Heart left ventricle (tissue), 16 donors: ENCODE results near the gene TTN. TPM values are rescaled to one million over a fixed set of nuclear protein-coding genes. Genes with fewer than 3 reads are reported as not detected.

ENCODE experiments used
- ATAC-seq, 4 donors: fragments of 200-7000 bp; cut with Tn5 transposase; one replicate each; pipeline ENCODE4 v1.9.1; 2020 to 2022; ENCODE audit warnings: moderate library complexity in 4 of 4, mild to moderate bottlenecking in 3 of 4, moderate number of reproducible peaks in 1 of 4
- DNase-seq, 5 donors: peaks; one replicate each; pipeline ENCODE4 v3.0.0-alpha.2; 2020
- H3K27ac ChIP-seq, 12 donors: fragments of 200-600 bp; sonication (generic) in 4 of 12; one replicate each; pipeline versions ENCODE4 v1.5.0 to v1.8.0; 2016 to 2022; ENCODE audit warnings: mild to moderate bottlenecking in 2 of 12
- H3K27me3 ChIP-seq, 9 donors: fragments of 200-600 bp; sonication (generic) in 2 of 9; one replicate each; pipeline versions ENCODE4 v1.5.1 to v1.8.0; 2016 to 2022; ENCODE audit warnings: mild to moderate bottlenecking in 3 of 9
- H3K36me3 ChIP-seq, 9 donors: fragments of 200-600 bp; sonication (generic) in 2 of 9; one replicate each; pipeline versions ENCODE4 v1.5.0 to v1.8.0; 2018 to 2022; ENCODE audit warnings: mild to moderate bottlenecking in 2 of 9
- H3K4me1 ChIP-seq, 12 donors: fragments of 200-600 bp; sonication (generic) in 4 of 12; one replicate each; pipeline versions ENCODE4 v1.5.0 to v1.8.0; 2016 to 2022; ENCODE audit warnings: mild to moderate bottlenecking in 3 of 12
- H3K4me3 ChIP-seq, 12 donors: fragments of 200-600 bp; sonication (generic) in 4 of 12; one replicate each; pipeline versions ENCODE4 v1.5.0 to v1.8.0; 2017 to 2022; ENCODE audit warnings: mild to moderate bottlenecking in 9 of 12, moderate library complexity in 4 of 12
- H3K9me3 ChIP-seq, 12 donors: fragments of 200-600 bp; sonication (generic) in 4 of 12; one replicate each; pipeline versions ENCODE4 v1.5.0 to v1.8.0; 2016 to 2022; ENCODE audit warnings: mild to moderate bottlenecking in 1 of 12
- POLR2A ChIP-seq, 2 donors: fragments of 450-650 bp; IDR thresholded peaks; one replicate each; pipeline ENCODE4 v1.6.1; 2017; ENCODE audit warnings: antibody characterized with exemption in 2 of 2, mild to moderate bottlenecking in 2 of 2, moderate library complexity in 2 of 2
- WGBS, 4 donors: extraction: QIAGEN DNeasy Blood & Tissue Kit in 2 of 4; methylation state at CpG; one replicate each; pipeline versions ENCODE4 v1.1.5 to v1.1.7; 2013 to 2018; 5-methylcytosine and 5-hydroxymethylcytosine counted together
- intact Hi-C, 10 donors: fragments of 100-400 bp; cut with DNase I; formaldehyde crosslinking; loops; one replicate each; pipeline versions ENCODE4 v1.11.1 to v1.14.2; 2022
- polyA plus RNA-seq, 2 donors: library from polyadenylated mRNA; stranded (reverse); fragments of 200-250 nt; gene quantifications; one replicate each; pipeline ENCODE4 v1.2.3, GENCODE V29; 2013
- total RNA-seq, 9 donors: library from RNA; depleted of rRNA in 2 of 9; stranded (reverse); fragments of >200 nt in 2 of 9; fragmentation: NEBNext Ultra II Directional in 3 of 9; extraction: Animal tissue kit (Norgen Biotek cat#: 25700) in 3 of 9; gene quantifications; one replicate each; pipeline versions ENCODE4 v1.1.0 to v1.2.4, GENCODE V29; 2016 to 2023
- TF ChIP-seq, protein P1 (sequence below), 12 donors: fragments of 200-600 bp; sonication (generic) in 4 of 12; IDR thresholded peaks; one replicate each; pipeline versions ENCODE4 v1.5.0 to v1.8.0; 2018 to 2022; ENCODE audit warnings: antibody characterized with exemption in 12 of 12, mild to moderate bottlenecking in 5 of 12
- donor health status: ischemic (EF 13 %, LVEDD 7.1; RV severe dilation, severe dysfunction).
- donor health status: healthy with polysubstance abuse.
- donor health status: DM: no; HTN: yes; CAD: no.
- donor health status: DM: no; HTN: no; CAD: no.
- donor health status: ischemic (EF 25% LVEDD 6.9; RV normal size, moderate dysfunction).
- donor health status: ischemic (EF 25% LVEDD 5.7; RV mildly dilated, moderate dysfunction).
- donor health status: healthy.
- donor health status: DM: yes; HTN: yes; CAD: no.
- donor health status: ischemic (EF 35%, LVEDD 5.7; RV mildly dilated, moderate dysfunction).
- donor health status: nonischemic (EF 11% LVEDD 7.7; RV severe dilation, severe dysfunction).
- donor health status: DM: yes; HTN: yes; CAD: no.
- donor health status: PGD.
- donor health status: ischemic (EF 29% LVEDD 5.4; RV normal size, mild dysfunction).
- donor health status: nonischemic (EF 23%, LVEDD 6.1; RV moderate dilation, normal function).

TTN gene
- total and polyA plus RNA-seq, 11 donors: 136 to 4,653 (median 3,379) TPM

DNA sequence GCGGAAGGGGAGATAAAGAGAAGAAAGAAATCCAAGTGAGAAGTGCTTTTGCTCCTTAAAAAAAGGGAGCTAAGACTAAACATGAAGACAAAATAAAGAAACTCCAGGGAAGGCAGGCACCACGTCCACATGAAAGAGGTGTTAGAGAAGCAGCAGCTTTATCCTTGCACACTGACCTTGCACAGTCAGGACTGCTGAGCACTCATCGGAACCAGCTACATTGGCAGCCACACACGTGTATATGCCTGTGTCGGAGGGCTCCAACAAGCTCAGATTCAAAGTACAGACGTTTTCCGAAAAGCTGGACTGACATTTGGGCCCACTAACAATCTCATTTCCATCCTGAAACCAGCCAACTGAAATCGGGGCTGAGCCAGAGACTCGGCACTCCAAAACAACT, 88.2 kb downstream of the TTN start:
- intact Hi-C loops: no loop called here
- Histone ChIP-seq H3K36me3 (peaks cover 0 to 100% (median 83%) of the 10 kb centered on the region in 9 donors), H3K27ac (peak overlapping the region in 4 of 12 donors; percentile 15 to 64 (median 36)), H3K9me3 (no peaks in the 10 kb centered on the region), H3K4me3 (no peak overlapping the region), H3K27me3 (no peaks in the 10 kb centered on the region), H3K4me1 (peaks cover 0 to 30% (median 0%) of the 10 kb centered on the region in 12 donors)
- peak in 1 of 5 donors; percentile 42 for DNase-seq
- ATAC-seq: peak in 3 of 4 donors; percentile 30 to 65 (median 56)
- no peak for TF ChIP-seq POLR2A (IDR thresholded peaks at IDR 0.05)
- TF ChIP-seq, protein P1, sequence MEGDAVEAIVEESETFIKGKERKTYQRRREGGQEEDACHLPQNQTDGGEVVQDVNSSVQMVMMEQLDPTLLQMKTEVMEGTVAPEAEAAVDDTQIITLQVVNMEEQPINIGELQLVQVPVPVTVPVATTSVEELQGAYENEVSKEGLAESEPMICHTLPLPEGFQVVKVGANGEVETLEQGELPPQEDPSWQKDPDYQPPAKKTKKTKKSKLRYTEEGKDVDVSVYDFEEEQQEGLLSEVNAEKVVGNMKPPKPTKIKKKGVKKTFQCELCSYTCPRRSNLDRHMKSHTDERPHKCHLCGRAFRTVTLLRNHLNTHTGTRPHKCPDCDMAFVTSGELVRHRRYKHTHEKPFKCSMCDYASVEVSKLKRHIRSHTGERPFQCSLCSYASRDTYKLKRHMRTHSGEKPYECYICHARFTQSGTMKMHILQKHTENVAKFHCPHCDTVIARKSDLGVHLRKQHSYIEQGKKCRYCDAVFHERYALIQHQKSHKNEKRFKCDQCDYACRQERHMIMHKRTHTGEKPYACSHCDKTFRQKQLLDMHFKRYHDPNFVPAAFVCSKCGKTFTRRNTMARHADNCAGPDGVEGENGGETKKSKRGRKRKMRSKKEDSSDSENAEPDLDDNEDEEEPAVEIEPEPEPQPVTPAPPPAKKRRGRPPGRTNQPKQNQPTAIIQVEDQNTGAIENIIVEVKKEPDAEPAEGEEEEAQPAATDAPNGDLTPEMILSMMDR (IDR thresholded peaks at IDR 0.05): no peak
- 47 to 59% (median 54%) methylated on average over 9 of the region's 9 CpGs for WGBS, 4 donors

DNA sequence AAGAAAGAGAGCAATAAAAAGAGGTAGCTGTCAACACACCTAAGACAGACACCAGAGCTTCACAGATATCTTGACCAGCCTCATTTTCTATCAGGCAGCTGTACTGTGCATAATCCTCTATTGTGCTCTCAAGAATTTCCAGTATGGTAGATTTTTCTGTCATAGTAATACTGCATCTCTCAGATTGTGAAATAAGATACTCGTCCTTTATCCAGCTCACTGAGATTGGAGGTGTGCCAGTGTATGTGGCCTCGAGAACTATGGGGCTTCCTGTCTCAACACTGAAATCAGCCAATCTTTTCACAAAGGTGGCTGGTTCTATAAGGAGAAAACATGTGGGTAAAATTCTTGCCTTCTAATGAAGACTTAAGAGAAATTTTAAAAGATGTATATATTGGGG, 88.9 kb downstream of the TTN start:
- peak in 2 of 4 donors; percentile 4 for ATAC-seq
- H3K27me3 ChIP-seq: no peaks in the 10 kb centered on the region
- 4 to 19% (median 7%) methylated on average over 2 of the region's 2 CpGs for WGBS, 4 donors
- no peak overlapping the region for H3K4me3 ChIP-seq
- intact Hi-C loops: no loop called here
- H3K36me3 ChIP-seq: peaks cover 0 to 100% (median 85%) of the 10 kb centered on the region in 9 donors
- H3K9me3 ChIP-seq: no peaks in the 10 kb centered on the region
- TF ChIP-seq, protein P1 (IDR thresholded peaks at IDR 0.05): no peak
- no peak for TF ChIP-seq POLR2A (IDR thresholded peaks at IDR 0.05)
- H3K4me1 ChIP-seq: peaks cover 0 to 30% (median 0%) of the 10 kb centered on the region in 12 donors
- no peak for DNase-seq
- H3K27ac ChIP-seq: peak overlapping the region in 2 of 12 donors; percentile 49 to 64

DNA sequence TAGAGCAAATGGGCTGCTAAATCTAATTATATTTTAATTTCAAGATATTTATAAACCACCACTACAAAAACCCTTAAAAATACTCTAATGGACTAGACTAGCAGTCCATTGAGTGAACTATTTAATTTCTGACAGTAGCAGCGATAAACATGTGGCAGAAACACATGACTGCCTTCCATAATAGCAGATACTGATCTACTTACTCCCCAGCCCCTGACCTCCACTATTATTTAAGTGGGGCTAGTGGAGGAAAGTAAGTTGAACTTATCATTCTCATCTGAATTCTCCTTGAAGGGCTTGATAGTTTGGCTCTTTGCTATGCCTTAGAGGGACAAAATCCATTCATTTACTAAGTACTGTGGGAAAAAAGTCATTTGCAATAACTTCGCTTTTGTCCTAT, 90.8 kb downstream of the TTN start:
- peaks cover 0 to 26% (median 0%) of the 10 kb centered on the region in 12 donors for H3K4me1 ChIP-seq
- intact Hi-C loops: no loop called here
- WGBS, 4 donors: 75 to 78% (median 76%) methylated on average over 2 of the region's 2 CpGs
- DNase-seq (no peak), ATAC-seq (no peak)
- H3K27ac ChIP-seq: peak overlapping the region in 1 of 12 donors; percentile 64
- no peak overlapping the region for H3K4me3 ChIP-seq
- TF ChIP-seq, protein P1 (IDR thresholded peaks at IDR 0.05): no peak
- TF ChIP-seq POLR2A (IDR thresholded peaks at IDR 0.05): no peak
- no peaks in the 10 kb centered on the region for H3K27me3 ChIP-seq
- H3K36me3 ChIP-seq: peaks cover 0 to 100% (median 92%) of the 10 kb centered on the region in 9 donors
- no peaks in the 10 kb centered on the region for H3K9me3 ChIP-seq

DNA sequence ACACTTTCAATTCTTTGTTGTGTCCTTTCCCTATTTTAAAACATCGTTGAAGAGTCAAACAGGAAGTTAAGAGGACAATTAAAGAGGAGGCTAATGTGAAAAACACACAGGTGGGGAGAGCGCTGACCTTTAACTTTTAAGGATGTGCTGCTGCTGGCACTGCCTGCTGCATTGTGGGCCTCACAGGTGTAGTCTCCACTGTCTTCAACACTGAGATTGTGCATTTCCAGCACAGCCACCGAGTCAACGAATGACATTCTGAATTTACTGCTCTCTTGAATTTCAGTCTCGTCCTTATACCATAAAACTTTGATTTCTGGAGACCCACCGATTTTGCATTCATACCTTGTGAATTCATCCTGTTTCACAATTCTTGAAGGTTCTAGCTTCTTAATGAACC, 91.9 kb downstream of the TTN start:
- H3K36me3 ChIP-seq: peaks cover 0 to 100% (median 94%) of the 10 kb centered on the region in 9 donors
- 69 to 79% (median 77%) methylated on average over 6 of the region's 6 CpGs for WGBS, 4 donors
- ATAC-seq (no peak), DNase-seq (no peak)
- intact Hi-C loops: no loop called here
- no peaks in the 10 kb centered on the region for H3K9me3 ChIP-seq
- no peak overlapping the region for H3K4me3 ChIP-seq
- no peaks in the 10 kb centered on the region for H3K27me3 ChIP-seq
- no peak for TF ChIP-seq POLR2A (IDR thresholded peaks at IDR 0.05)
- TF ChIP-seq, protein P1 (IDR thresholded peaks at IDR 0.05): no peak
- H3K27ac ChIP-seq: no peak overlapping the region
- H3K4me1 ChIP-seq: peaks cover 0 to 23% (median 0%) of the 10 kb centered on the region in 12 donors
